ENCODE measurements around the gene PPFIA4. TPM values are rescaled to one million over a fixed set of nuclear protein-coding genes. Genes with fewer than 3 reads are reported as not detected.

The PPFIA4 gene
- total RNA-seq, 1 donor from 2014 or later, result 1.3 TPM

DNA sequence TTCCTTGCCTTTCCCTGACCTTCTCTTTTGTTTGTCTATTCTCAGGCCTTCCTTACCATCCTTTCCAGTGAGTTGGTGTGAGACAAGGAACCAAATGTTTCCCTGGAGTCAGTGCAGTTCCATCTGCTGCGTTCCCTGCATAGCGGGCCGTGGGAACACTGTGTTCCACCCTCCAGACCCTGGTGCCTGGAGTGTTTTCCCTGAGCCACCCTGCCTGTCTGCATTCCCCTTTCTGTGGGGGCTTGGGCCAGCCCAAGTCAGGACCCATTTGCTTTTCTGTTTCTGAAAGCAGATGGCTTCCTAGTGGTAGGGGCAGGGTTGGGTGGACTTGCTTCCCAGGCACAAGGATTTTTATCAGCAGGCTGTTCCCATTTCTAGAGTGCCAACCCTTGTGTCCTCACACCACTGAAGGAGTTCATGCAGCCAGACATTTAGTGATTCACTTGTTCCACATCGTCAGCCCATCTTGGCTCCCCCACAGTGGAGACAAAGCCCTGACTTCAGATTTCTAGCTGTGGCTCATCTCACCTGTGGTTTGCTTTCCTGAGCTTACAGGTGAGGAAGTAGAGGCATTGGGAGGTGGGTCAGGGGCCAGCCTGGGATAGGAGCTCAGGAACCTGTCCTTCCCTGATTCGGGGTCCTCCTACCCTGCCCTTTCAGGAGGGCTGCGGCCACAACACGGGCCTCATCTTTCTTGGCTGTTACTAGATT is 73.7 kb downstream of the PPFIA4 start:
- intact Hi-C loops (cut with DNase I), result no loop called here
- Histone ChIP-seq H3K36me3 (no peaks in the 10 kb centered on the region), H3K27ac (no peak overlapping the region), H3K9me3 (peaks cover 6% of the 10 kb centered on the region), H3K4me1 (no peaks in the 10 kb centered on the region), H3K27me3 (no peaks in the 10 kb centered on the region), H3K4me3 (no peak overlapping the region)
- ATAC-seq (no peak), DNase-seq (no peak)
- TF ChIP-seq, protein P1, sequence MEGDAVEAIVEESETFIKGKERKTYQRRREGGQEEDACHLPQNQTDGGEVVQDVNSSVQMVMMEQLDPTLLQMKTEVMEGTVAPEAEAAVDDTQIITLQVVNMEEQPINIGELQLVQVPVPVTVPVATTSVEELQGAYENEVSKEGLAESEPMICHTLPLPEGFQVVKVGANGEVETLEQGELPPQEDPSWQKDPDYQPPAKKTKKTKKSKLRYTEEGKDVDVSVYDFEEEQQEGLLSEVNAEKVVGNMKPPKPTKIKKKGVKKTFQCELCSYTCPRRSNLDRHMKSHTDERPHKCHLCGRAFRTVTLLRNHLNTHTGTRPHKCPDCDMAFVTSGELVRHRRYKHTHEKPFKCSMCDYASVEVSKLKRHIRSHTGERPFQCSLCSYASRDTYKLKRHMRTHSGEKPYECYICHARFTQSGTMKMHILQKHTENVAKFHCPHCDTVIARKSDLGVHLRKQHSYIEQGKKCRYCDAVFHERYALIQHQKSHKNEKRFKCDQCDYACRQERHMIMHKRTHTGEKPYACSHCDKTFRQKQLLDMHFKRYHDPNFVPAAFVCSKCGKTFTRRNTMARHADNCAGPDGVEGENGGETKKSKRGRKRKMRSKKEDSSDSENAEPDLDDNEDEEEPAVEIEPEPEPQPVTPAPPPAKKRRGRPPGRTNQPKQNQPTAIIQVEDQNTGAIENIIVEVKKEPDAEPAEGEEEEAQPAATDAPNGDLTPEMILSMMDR (IDR thresholded peaks at IDR 0.05), result no peak

DNA sequence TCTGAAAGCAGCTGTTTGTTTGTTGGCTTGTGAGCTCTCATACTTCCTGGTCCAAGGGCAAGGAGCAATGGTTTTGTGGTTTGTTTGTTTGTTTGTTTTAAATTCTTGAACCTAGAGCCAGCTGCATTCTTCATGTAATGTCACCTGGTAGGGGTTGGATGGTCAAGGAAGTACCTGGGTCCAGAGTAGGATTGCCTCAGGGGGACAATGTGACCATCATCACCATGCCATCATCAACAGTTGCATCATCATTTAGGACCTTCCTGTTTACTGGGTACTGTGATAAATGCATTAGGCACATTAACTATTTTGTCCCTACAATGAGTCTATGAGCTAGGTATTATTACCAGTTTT is 74.2 kb downstream of the PPFIA4 start:
- Histone ChIP-seq H3K27me3 (no peaks in the 10 kb centered on the region), H3K4me1 (no peaks in the 10 kb centered on the region), H3K27ac (no peak overlapping the region), H3K36me3 (no peaks in the 10 kb centered on the region), H3K4me3 (no peak overlapping the region), H3K9me3 (peaks cover under 1% of the 10 kb centered on the region)
- DNase-seq, result no peak
- TF ChIP-seq, protein P1 (IDR thresholded peaks at IDR 0.05), result no peak
- ATAC-seq, result no peak
- intact Hi-C loops (cut with DNase I), result no loop called here

DNA sequence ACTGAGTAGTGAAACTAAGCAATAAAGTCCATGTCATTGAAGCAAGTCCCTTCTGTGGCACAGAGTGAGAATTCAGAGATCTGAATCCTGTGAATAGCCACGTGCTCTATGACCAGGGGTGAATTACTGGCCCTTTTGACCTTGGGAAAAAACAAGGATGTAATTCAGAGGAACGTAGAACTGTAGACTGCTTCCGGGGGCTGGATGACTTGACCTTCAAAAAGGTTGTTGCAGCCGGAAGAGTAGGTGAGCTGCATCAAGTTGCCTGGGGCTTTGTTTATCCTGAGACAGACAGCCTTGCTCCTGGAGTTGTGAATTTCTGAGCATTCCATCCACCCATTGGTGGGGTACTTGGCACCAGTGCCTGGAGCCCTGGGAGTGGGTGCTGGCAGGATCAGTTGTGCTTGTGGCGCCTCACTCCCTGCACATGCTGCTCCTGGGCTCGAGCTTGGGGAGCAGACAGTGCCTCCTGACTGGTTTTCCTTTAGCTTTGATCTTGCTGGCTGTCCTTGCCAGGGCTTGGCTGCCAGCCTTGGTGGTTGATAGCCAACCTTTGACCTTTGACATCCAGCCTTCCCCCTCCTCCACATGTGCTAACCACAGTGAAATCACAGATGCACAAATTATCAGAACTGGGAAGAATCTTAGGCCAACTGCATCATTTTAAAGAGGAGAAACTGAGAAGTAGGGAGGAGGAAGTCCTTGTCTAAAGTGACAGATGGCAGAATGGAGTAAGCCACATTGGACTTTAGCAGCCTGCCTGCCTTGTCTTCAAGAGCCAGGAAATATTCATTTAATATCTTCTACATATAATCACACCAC is 75.7 kb downstream of the PPFIA4 start:
- TF ChIP-seq, protein P1 (IDR thresholded peaks at IDR 0.05), result no peak
- Histone ChIP-seq H3K36me3 (no peaks in the 10 kb centered on the region), H3K27me3 (no peaks in the 10 kb centered on the region), H3K9me3 (no peaks in the 10 kb centered on the region), H3K4me3 (no peak overlapping the region), H3K4me1 (no peaks in the 10 kb centered on the region), H3K27ac (no peak overlapping the region)
- DNase-seq (no peak), ATAC-seq (no peak)
- intact Hi-C loops (cut with DNase I), result no loop called here

DNA sequence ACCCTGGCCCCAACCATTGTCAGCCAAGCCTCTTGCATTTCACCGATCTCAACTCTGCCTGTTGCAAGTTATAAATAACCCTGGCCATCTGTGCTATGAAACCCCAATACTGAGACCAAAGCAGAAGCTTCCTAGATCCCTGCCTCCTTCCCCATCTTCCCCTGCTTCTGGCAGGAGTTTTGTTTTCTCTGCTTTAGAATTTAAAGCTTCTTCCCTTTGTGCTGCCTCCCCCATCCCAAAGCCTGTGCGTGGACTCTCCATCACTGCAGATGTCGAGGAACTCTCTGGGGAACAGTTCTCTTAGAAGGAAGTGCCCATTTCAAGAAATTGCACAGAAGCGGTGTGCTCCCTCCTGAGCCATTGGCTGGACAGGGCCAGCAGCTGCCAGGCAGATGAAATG is 76.9 kb downstream of the PPFIA4 start:
- ATAC-seq (no peak), DNase-seq (no peak)
- H3K4me1 ChIP-seq, result no peaks in the 10 kb centered on the region
- H3K27ac ChIP-seq, result no peak overlapping the region
- H3K36me3 ChIP-seq, result no peaks in the 10 kb centered on the region
- intact Hi-C loops (cut with DNase I), result no loop called here
- TF ChIP-seq, protein P1 (IDR thresholded peaks at IDR 0.05), result no peak
- H3K27me3 ChIP-seq, result no peaks in the 10 kb centered on the region
- no peaks in the 10 kb centered on the region for H3K9me3 ChIP-seq
- H3K4me3 ChIP-seq, result no peak overlapping the region

DNA sequence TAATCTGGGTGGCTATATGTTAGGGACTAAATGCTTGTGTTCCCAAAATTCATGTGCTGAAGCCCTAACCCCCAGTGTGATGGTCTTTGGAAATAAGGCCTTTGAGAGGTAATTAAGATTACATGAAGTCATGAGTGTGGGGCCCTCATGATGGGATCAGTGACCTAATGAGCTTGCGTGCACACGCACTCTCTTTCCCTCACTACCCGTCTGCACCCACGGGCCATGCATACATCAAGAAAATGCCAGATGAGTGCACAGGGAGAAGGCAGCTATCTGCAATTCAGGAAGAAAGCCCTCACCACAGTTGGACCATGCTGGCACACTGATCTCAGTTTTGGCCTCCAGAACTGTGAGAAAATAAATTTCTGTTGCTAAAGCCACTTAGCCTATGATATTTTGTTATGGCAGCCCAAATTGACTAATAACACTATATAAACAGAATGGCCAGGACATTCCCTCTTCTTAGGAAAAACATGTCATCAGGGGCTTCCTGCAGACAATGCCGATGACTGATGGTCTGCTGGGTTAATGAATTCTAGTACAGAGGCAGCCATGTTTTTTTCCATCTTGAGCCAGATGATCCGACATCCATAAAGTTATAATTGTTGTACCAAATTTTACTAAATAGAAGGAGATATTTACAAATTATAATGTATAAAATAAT is 77.7 kb downstream of the PPFIA4 start:
- DNase-seq (no peak), ATAC-seq (no peak)
- Histone ChIP-seq H3K9me3 (no peaks in the 10 kb centered on the region), H3K27ac (no peak overlapping the region), H3K36me3 (no peaks in the 10 kb centered on the region), H3K4me3 (no peak overlapping the region), H3K4me1 (no peaks in the 10 kb centered on the region), H3K27me3 (no peaks in the 10 kb centered on the region)
- TF ChIP-seq, protein P1 (IDR thresholded peaks at IDR 0.05), result no peak
- intact Hi-C loops (cut with DNase I), result no loop called here

All from upper lobe of right lung (tissue), 1 donor.